Suprapubic skin (tissue), 4 donors: ENCODE results near the gene FANCE.

Experiments
- EP300 ChIP-seq: sonication (generic); formaldehyde crosslinking; IDR thresholded peaks from one replicate; pipeline ENCODE4 v1.6.1; 2017; ENCODE audit warnings: antibody characterized with exemption
- POLR2A ChIP-seq, 2 donors: fragments of 450-650 bp; IDR thresholded peaks; one replicate each; pipeline ENCODE4 v1.6.1; 2017; ENCODE audit warnings: antibody characterized with exemption in 2 of 2, mild to moderate bottlenecking in 2 of 2, moderate library complexity in 2 of 2
- POLR2AphosphoS5 ChIP-seq, 3 donors: sonication (generic); formaldehyde crosslinking; IDR thresholded peaks; one replicate each; pipeline ENCODE4 v1.6.1; 2017; ENCODE audit warnings: antibody characterized with exemption in 3 of 3
- TF ChIP-seq, protein P1 (sequence below), 2 donors: fragments of 200-600 bp in 1 of 2; fragments of 450-650 bp in 1 of 2; sonication (generic) in 1 of 2; IDR thresholded peaks; one replicate each; pipeline ENCODE4 v1.5.1; 2016 to 2019; ENCODE audit warnings: antibody characterized with exemption in 2 of 2, mild to moderate bottlenecking in 1 of 2, moderate library complexity in 1 of 2

DNA sequence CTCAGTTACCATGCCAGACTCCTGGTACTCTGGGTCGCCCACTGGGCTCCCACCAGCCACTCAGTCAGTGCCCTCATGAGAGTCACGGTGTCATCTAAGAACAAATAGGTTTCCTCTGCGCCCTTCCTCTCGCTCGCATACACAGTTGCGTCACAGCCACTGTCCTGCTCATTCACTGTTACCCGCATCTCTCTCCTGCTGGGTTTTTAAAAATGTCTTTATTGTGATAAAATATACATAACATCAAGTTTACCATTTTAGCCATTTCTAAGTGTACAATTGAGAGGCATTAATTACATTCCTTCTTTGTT, 40.8 kb downstream of the FANCE start:
- TF ChIP-seq, protein P1, sequence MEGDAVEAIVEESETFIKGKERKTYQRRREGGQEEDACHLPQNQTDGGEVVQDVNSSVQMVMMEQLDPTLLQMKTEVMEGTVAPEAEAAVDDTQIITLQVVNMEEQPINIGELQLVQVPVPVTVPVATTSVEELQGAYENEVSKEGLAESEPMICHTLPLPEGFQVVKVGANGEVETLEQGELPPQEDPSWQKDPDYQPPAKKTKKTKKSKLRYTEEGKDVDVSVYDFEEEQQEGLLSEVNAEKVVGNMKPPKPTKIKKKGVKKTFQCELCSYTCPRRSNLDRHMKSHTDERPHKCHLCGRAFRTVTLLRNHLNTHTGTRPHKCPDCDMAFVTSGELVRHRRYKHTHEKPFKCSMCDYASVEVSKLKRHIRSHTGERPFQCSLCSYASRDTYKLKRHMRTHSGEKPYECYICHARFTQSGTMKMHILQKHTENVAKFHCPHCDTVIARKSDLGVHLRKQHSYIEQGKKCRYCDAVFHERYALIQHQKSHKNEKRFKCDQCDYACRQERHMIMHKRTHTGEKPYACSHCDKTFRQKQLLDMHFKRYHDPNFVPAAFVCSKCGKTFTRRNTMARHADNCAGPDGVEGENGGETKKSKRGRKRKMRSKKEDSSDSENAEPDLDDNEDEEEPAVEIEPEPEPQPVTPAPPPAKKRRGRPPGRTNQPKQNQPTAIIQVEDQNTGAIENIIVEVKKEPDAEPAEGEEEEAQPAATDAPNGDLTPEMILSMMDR (IDR thresholded peaks at IDR 0.05) = no peak
- TF ChIP-seq POLR2AphosphoS5 (IDR thresholded peaks at IDR 0.05) (no peak), EP300 (no peak), POLR2A (IDR thresholded peaks at IDR 0.05) (no peak)
